Neural crest cell (in vitro differentiated cells): ENCODE results near the gene DNAH11. TPM values are rescaled to one million over a fixed set of nuclear protein-coding genes. Genes with fewer than 3 reads are reported as not detected.

Source experiments
- DNase-seq: peaks from one replicate; pipeline ENCODE4 v3.0.0; 2021; ENCODE audit warnings: low read depth, mixed read lengths, low spot score
- H3K27ac Mint-ChIP-seq: one replicate; pipeline ENCODE4 v1.8.0; 2021; ENCODE audit warnings: mild to moderate bottlenecking, mixed read lengths; ENCODE audit not compliant: unreplicated experiment
- H3K27me3 Mint-ChIP-seq: 2 replicates; pipeline ENCODE4 v1.8.0; 2021; ENCODE audit warnings: low read depth, mild to moderate bottlenecking, mixed read lengths
- H3K36me3 Mint-ChIP-seq: 2 replicates; pipeline ENCODE4 v1.8.0; 2021; ENCODE audit warnings: low read depth, mild to moderate bottlenecking, mixed read lengths
- H3K4me1 Mint-ChIP-seq: 2 replicates; pipeline ENCODE4 v1.8.0; 2021; ENCODE audit warnings: mixed read lengths
- H3K4me3 Mint-ChIP-seq: one replicate; pipeline ENCODE4 v1.8.0; 2021; ENCODE audit warnings: mild to moderate bottlenecking, mixed read lengths
- H3K9me3 Mint-ChIP-seq: 2 replicates; pipeline ENCODE4 v1.8.0; 2021; ENCODE audit warnings: mixed read lengths
- total RNA-seq: library from RNA; stranded (reverse); gene quantifications from 2 replicates; pipeline ENCODE4 v1.2.1, GENCODE V29; 2021
- TF ChIP-seq, protein P1 (sequence below): fragments of 200-600 bp; sonication (generic); conservative IDR thresholded peaks from 2 replicates; pipeline ENCODE4 v1.5.0; 2021; ENCODE audit warnings: antibody characterized with exemption, mild to moderate bottlenecking

DNAH11 gene
- total RNA-seq, 1 donor from 2014 or later = 0.63 TPM

- TF ChIP-seq, protein P1, sequence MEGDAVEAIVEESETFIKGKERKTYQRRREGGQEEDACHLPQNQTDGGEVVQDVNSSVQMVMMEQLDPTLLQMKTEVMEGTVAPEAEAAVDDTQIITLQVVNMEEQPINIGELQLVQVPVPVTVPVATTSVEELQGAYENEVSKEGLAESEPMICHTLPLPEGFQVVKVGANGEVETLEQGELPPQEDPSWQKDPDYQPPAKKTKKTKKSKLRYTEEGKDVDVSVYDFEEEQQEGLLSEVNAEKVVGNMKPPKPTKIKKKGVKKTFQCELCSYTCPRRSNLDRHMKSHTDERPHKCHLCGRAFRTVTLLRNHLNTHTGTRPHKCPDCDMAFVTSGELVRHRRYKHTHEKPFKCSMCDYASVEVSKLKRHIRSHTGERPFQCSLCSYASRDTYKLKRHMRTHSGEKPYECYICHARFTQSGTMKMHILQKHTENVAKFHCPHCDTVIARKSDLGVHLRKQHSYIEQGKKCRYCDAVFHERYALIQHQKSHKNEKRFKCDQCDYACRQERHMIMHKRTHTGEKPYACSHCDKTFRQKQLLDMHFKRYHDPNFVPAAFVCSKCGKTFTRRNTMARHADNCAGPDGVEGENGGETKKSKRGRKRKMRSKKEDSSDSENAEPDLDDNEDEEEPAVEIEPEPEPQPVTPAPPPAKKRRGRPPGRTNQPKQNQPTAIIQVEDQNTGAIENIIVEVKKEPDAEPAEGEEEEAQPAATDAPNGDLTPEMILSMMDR = no peak
- no peak overlapping the region for H3K27ac Mint-ChIP-seq
- no peaks in the 10 kb centered on the region for H3K27me3 Mint-ChIP-seq
- H3K9me3 Mint-ChIP-seq = no peaks in the 10 kb centered on the region
- no peaks in the 10 kb centered on the region for H3K36me3 Mint-ChIP-seq
- H3K4me3 Mint-ChIP-seq = no peak overlapping the region
- DNase-seq = no peak
- H3K4me1 Mint-ChIP-seq = no peaks in the 10 kb centered on the region
Measured at GRCh38 chr7:21757537-21758282, 214.9 kb downstream of the DNAH11 start.

DNA sequence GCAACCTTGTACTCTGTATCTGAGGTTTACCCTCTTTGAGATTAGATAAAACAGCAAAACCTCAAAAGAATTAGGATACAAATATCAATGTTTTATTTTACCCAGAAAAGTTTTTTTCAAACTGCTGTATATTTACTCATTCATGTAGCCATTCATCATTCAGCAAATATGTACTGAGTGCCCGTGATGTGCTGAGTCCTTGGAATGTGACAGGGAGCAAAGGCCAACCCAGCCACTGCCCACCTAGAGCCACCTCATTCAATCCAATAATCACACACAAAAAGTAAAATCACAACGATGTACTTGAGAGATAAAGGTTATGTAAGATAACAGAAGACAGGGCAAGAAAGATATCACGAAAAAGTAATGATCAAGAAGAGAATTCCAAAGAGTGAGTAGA, 215.4 kb downstream of the DNAH11 start:
- H3K9me3 Mint-ChIP-seq = no peaks in the 10 kb centered on the region
- no peaks in the 10 kb centered on the region for H3K36me3 Mint-ChIP-seq
- TF ChIP-seq, protein P1 = no peak
- no peaks in the 10 kb centered on the region for H3K27me3 Mint-ChIP-seq
- H3K4me3 Mint-ChIP-seq = no peak overlapping the region
- DNase-seq = no peak
- no peaks in the 10 kb centered on the region for H3K4me1 Mint-ChIP-seq
- no peak overlapping the region for H3K27ac Mint-ChIP-seq

DNA sequence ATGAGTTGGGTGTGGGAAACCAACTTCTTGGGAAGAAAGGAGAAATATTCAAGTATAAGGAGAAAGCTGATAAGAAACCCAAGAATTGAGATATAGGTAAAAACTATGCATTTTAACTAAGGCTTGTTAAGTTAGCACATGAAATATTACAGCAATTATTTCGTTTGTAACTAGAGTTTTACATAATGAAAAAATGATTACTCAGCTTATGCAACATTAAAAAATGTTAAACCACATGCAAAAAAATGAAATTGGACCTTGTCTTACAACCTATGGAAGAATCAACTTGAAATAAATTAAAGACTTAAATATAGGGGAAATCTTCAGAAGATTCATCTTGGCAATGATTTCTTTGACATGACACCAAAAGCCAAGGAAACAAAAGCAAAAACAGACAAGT, 219.6 kb downstream of the DNAH11 start:
- Mint-ChIP-seq H3K27me3 (peaks cover 8% of the 10 kb centered on the region), H3K4me1 (peaks cover 26% of the 10 kb centered on the region), H3K4me3 (no peak overlapping the region), H3K27ac (no peak overlapping the region), H3K9me3 (no peaks in the 10 kb centered on the region), H3K36me3 (no peaks in the 10 kb centered on the region)
- TF ChIP-seq, protein P1 = no peak
- DNase-seq = no peak

DNA sequence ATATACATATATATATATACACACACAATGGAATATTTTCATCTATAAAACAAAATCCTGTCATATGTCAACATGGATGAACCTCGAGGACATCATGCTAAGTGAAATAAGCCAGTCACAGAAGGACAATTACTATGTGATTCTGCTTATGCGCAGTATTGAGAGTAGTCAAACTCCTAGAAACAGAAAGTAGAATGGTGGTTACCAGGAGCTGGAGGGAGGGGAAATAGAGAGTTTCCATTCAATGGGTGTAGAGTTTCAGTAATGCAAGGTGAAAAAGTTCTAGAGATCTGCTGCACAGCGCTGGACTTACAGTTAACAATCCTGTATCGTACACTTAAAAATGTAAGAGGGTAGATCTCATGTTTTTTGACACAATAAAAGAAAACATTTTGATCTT, 221.0 kb downstream of the DNAH11 start:
- no peak overlapping the region for H3K27ac Mint-ChIP-seq
- peaks cover 33% of the 10 kb centered on the region for H3K4me1 Mint-ChIP-seq
- no peak for DNase-seq
- no peaks in the 10 kb centered on the region for H3K9me3 Mint-ChIP-seq
- H3K36me3 Mint-ChIP-seq = no peaks in the 10 kb centered on the region
- H3K27me3 Mint-ChIP-seq = peaks cover 8% of the 10 kb centered on the region
- TF ChIP-seq, protein P1 = no peak
- H3K4me3 Mint-ChIP-seq = no peak overlapping the region

- H3K27me3 Mint-ChIP-seq = peaks cover 8% of the 10 kb centered on the region
- H3K4me1 Mint-ChIP-seq = peaks cover 40% of the 10 kb centered on the region
- no peaks in the 10 kb centered on the region for H3K36me3 Mint-ChIP-seq
Measured at GRCh38 chr7:21766218-21766617, 223.4 kb downstream of the DNAH11 start.

More at GRCh38 chr7:21766218-21766617, 223.4 kb downstream of the DNAH11 start:
- no peak for DNase-seq
- Mint-ChIP-seq H3K9me3 (no peaks in the 10 kb centered on the region), H3K4me3 (no peak overlapping the region), H3K27ac (no peak overlapping the region)
- TF ChIP-seq, protein P1 = no peak
